Measurements from ENCODE around the gene HAVCR2.
A peak's percentile ranks its signal among the peaks of the same experiment; 100 is the strongest.
"Not testable (repeated sequence)": the region's sequence is repeated elsewhere in the genome, so short reads cannot be mapped to it uniquely, and the experiment has no call there.

The HAVCR2 gene

DNA sequence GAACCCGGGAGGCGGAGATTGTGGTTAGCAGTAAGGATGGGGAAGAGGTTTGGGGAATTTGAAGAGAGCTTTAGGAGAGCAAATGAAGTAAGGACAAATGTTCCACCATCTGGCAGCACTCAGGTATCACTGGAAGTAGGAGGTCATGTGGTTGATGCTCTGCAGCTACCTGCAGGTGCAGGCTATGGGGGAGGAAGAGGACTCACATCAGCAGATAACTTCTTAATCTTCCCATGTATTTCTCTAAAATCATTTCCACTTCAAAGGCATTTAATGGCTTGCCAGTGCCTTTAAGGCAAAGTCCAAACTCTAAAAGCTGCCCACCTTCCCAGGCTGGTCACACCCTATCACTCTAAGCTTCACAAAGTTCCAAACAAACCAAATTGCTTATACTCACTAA lies 41.8 kb downstream of the HAVCR2 start:
- no peaks in the 10 kb centered on the region for H3K9me3 ChIP-seq (ENCODE audit: control insufficient read depth in 1 of 2, low read length in 2 of 2)
- H3K27me3 ChIP-seq (ENCODE audit: control insufficient read depth in 1 of 2, insufficient read depth in 2 of 2, low read length in 2 of 2), result no peaks in the 10 kb centered on the region
- H3K9ac ChIP-seq (ENCODE audit: low read depth in 1 of 2, low read length in 2 of 2), result no peak overlapping the region
- no peaks in the 10 kb centered on the region for H3K36me3 ChIP-seq (ENCODE audit: control insufficient read depth in 1 of 2, insufficient read depth in 2 of 2, low read length in 2 of 2)
- H3K27ac ChIP-seq (ENCODE audit: low read depth, low read length), result no peak overlapping the region
- H3K4me3 ChIP-seq (ENCODE audit: low read depth in 1 of 2, low read length in 2 of 2), result no peak overlapping the region
- H3K4me1 ChIP-seq (ENCODE audit: control insufficient read depth in 1 of 2, insufficient read depth in 2 of 2, low read length in 2 of 2), result no peaks in the 10 kb centered on the region

GRCh38 chr5:157066080-157066479 lies 42.8 kb downstream of the HAVCR2 start:
- Histone ChIP-seq H3K27ac (ENCODE audit: low read depth, low read length) (no peak overlapping the region), H3K27me3 (ENCODE audit: control insufficient read depth in 1 of 2, insufficient read depth in 2 of 2, low read length in 2 of 2) (no peaks in the 10 kb centered on the region), H3K9ac (ENCODE audit: low read depth in 1 of 2, low read length in 2 of 2) (no peak overlapping the region), H3K4me1 (ENCODE audit: control insufficient read depth in 1 of 2, insufficient read depth in 2 of 2, low read length in 2 of 2) (no peaks in the 10 kb centered on the region), H3K36me3 (ENCODE audit: control insufficient read depth in 1 of 2, insufficient read depth in 2 of 2, low read length in 2 of 2) (no peaks in the 10 kb centered on the region), H3K4me3 (ENCODE audit: low read depth in 1 of 2, low read length in 2 of 2) (no peak overlapping the region), H3K9me3 (ENCODE audit: control insufficient read depth in 1 of 2, low read length in 2 of 2) (no peaks in the 10 kb centered on the region)

- no peak overlapping the region for H3K9ac ChIP-seq (ENCODE audit: low read depth in 1 of 2, low read length in 2 of 2)
- no peaks in the 10 kb centered on the region for H3K9me3 ChIP-seq (ENCODE audit: control insufficient read depth in 1 of 2, low read length in 2 of 2)
- H3K27me3 ChIP-seq (ENCODE audit: control insufficient read depth in 1 of 2, insufficient read depth in 2 of 2, low read length in 2 of 2), result no peaks in the 10 kb centered on the region
- H3K27ac ChIP-seq (ENCODE audit: low read depth, low read length), result no peak overlapping the region
- H3K4me1 ChIP-seq (ENCODE audit: control insufficient read depth in 1 of 2, insufficient read depth in 2 of 2, low read length in 2 of 2), result peaks cover 0 to 2% of the 10 kb centered on the region in 2 donors
- H3K4me3 ChIP-seq (ENCODE audit: low read depth in 1 of 2, low read length in 2 of 2), result no peak overlapping the region
- H3K36me3 ChIP-seq (ENCODE audit: control insufficient read depth in 1 of 2, insufficient read depth in 2 of 2, low read length in 2 of 2), result no peaks in the 10 kb centered on the region
Observed at GRCh38 chr5:157063776-157064430, 44.9 kb downstream of the HAVCR2 start.

DNA sequence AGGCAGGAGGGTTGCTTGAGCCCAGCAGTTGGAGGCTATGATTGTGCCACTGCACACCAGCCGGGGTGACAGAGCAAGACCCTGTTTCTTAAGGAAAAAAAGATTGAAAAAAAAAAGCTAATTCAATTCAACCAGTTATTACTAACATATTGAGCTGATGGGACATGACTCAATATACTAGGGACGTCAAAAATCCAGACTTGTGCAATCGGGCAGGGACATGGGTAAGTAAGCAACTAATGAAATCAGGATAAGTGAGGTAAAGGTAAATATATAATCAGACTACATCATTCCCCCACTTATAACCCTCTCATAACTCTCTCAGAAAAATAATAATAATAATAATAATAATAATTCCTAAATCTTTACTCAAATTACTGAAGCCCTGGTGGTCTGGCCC lies 49.0 kb downstream of the HAVCR2 start:
- Histone ChIP-seq H3K9me3 (ENCODE audit: control insufficient read depth in 1 of 2, low read length in 2 of 2) (no peaks in the 10 kb centered on the region), H3K4me1 (ENCODE audit: control insufficient read depth in 1 of 2, insufficient read depth in 2 of 2, low read length in 2 of 2) (peaks cover 0 to 4% of the 10 kb centered on the region in 2 donors), H3K36me3 (ENCODE audit: control insufficient read depth in 1 of 2, insufficient read depth in 2 of 2, low read length in 2 of 2) (no peaks in the 10 kb centered on the region), H3K27me3 (ENCODE audit: control insufficient read depth in 1 of 2, insufficient read depth in 2 of 2, low read length in 2 of 2) (no peaks in the 10 kb centered on the region), H3K27ac (ENCODE audit: low read depth, low read length) (no peak overlapping the region), H3K4me3 (ENCODE audit: low read depth in 1 of 2, low read length in 2 of 2) (no peak overlapping the region), H3K9ac (ENCODE audit: low read depth in 1 of 2, low read length in 2 of 2) (no peak overlapping the region)

DNA sequence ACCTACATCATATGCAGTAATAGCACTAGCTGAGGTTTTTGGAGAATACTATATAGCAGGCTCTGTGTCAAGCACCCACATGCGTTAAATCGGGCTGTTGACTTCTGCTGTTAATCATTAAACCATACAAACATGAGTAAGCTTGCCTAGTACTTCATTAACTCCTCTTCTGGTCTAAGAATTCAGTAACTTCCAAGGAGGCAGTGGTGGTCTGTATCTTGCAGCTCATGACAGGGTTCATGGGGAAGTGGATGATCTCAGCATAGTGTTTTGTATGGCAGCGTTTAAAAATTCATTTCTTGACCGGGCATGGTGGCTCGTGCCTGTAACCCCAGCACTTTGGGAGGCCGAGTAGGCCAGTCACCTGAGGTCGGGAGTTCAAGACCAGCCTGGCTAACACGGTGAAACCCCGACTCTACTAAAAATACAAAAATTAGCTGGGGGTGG lies 49.7 kb downstream of the HAVCR2 start, which contains the start of gene HAVCR1:
Gene HAVCR1, minus strand, starts transcription at position 24 of the 447 bp plus-strand sequence. CDS start 1,173 bp downstream, outside the sequence.
- peak within 1 kb of the TSS; percentile 25 for H3K27ac ChIP-seq (ENCODE audit: low read depth, low read length)
- H3K4me1 ChIP-seq (ENCODE audit: control insufficient read depth in 1 of 2, insufficient read depth in 2 of 2, low read length in 2 of 2), result peaks cover 0 to 4% of the 10 kb centered on the region in 2 donors
- no peak within 1 kb of the TSS for H3K4me3 ChIP-seq (ENCODE audit: low read depth in 1 of 2, low read length in 2 of 2)
- H3K9ac ChIP-seq (ENCODE audit: low read depth in 1 of 2, low read length in 2 of 2), result no peak within 1 kb of the TSS
- H3K9me3 ChIP-seq (ENCODE audit: control insufficient read depth in 1 of 2, low read length in 2 of 2), result no peaks in the 10 kb centered on the region
- H3K36me3 ChIP-seq (ENCODE audit: control insufficient read depth in 1 of 2, insufficient read depth in 2 of 2, low read length in 2 of 2), result no peaks in the 10 kb centered on the region
- no peaks in the 10 kb centered on the region for H3K27me3 ChIP-seq (ENCODE audit: control insufficient read depth in 1 of 2, insufficient read depth in 2 of 2, low read length in 2 of 2)

- Histone ChIP-seq H3K9ac (ENCODE audit: low read depth in 1 of 2, low read length in 2 of 2) (no peak overlapping the region), H3K27me3 (ENCODE audit: control insufficient read depth in 1 of 2, insufficient read depth in 2 of 2, low read length in 2 of 2) (no peaks in the 10 kb centered on the region), H3K36me3 (ENCODE audit: control insufficient read depth in 1 of 2, insufficient read depth in 2 of 2, low read length in 2 of 2) (no peaks in the 10 kb centered on the region), H3K9me3 (ENCODE audit: control insufficient read depth in 1 of 2, low read length in 2 of 2) (no peaks in the 10 kb centered on the region), H3K27ac (ENCODE audit: low read depth, low read length) (no peak overlapping the region), H3K4me1 (ENCODE audit: control insufficient read depth in 1 of 2, insufficient read depth in 2 of 2, low read length in 2 of 2) (peaks cover 0 to 4% of the 10 kb centered on the region in 2 donors), H3K4me3 (ENCODE audit: low read depth in 1 of 2, low read length in 2 of 2) (no peak overlapping the region)
Observed at GRCh38 chr5:157057459-157058370, 51.1 kb downstream of the HAVCR2 start.

- H3K27ac ChIP-seq (ENCODE audit: low read depth, low read length); H3K27me3 ChIP-seq (ENCODE audit: control insufficient read depth in 1 of 2, insufficient read depth in 2 of 2, low read length in 2 of 2); H3K9me3 ChIP-seq (ENCODE audit: control insufficient read depth in 1 of 2, low read length in 2 of 2); H3K36me3 ChIP-seq (ENCODE audit: control insufficient read depth in 1 of 2, insufficient read depth in 2 of 2, low read length in 2 of 2); H3K9ac ChIP-seq (ENCODE audit: low read depth in 1 of 2, low read length in 2 of 2); H3K4me1 ChIP-seq (ENCODE audit: control insufficient read depth in 1 of 2, insufficient read depth in 2 of 2, low read length in 2 of 2); H3K4me3 ChIP-seq (ENCODE audit: low read depth in 1 of 2, low read length in 2 of 2): not testable (repeated sequence)
Observed at GRCh38 chr5:157056848-157057247, 52.0 kb downstream of the HAVCR2 start.

DNA sequence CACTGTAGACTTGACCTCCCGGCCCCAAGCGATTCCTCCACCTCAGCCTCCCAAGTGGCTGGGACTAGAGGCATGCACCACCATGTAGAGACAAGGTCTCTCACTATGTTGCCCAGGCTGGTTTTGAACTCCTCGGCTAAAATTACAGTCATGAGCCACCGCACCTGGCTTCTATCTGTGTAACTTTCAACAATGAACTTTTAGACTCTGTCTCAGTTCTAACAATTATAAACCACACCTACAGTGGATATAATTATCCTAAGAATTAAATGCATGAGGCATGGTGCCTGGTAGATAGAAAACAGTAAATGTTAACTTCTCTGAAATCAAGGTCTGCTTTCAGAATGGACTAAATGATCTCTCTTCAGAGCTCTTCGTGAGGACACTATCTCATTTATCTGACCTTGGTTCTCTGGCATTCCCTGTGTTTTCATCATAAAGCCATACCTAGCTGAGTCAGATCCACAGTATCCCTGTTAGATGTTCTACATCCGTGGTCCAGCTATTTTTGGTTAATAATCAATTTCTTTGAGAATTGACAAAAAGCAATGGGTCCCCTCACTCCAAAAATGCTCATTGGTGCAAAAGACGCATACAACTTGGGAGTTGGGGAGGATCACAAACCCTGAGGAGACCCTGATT lies 57.1 kb downstream of the HAVCR2 start:
- Histone ChIP-seq H3K36me3 (ENCODE audit: control insufficient read depth in 1 of 2, insufficient read depth in 2 of 2, low read length in 2 of 2) (no peaks in the 10 kb centered on the region), H3K27me3 (ENCODE audit: control insufficient read depth in 1 of 2, insufficient read depth in 2 of 2, low read length in 2 of 2) (no peaks in the 10 kb centered on the region), H3K9me3 (ENCODE audit: control insufficient read depth in 1 of 2, low read length in 2 of 2) (no peaks in the 10 kb centered on the region), H3K4me3 (ENCODE audit: low read depth in 1 of 2, low read length in 2 of 2) (no peak overlapping the region), H3K4me1 (ENCODE audit: control insufficient read depth in 1 of 2, insufficient read depth in 2 of 2, low read length in 2 of 2) (no peaks in the 10 kb centered on the region), H3K27ac (ENCODE audit: low read depth, low read length) (no peak overlapping the region), H3K9ac (ENCODE audit: low read depth in 1 of 2, low read length in 2 of 2) (no peak overlapping the region)

GRCh38 chr5:157050050-157050449 lies 58.8 kb downstream of the HAVCR2 start:
- Histone ChIP-seq H3K9me3 (ENCODE audit: control insufficient read depth in 1 of 2, low read length in 2 of 2) (no peaks in the 10 kb centered on the region), H3K36me3 (ENCODE audit: control insufficient read depth in 1 of 2, insufficient read depth in 2 of 2, low read length in 2 of 2) (no peaks in the 10 kb centered on the region), H3K27ac (ENCODE audit: low read depth, low read length) (no peak overlapping the region), H3K4me1 (ENCODE audit: control insufficient read depth in 1 of 2, insufficient read depth in 2 of 2, low read length in 2 of 2) (no peaks in the 10 kb centered on the region), H3K27me3 (ENCODE audit: control insufficient read depth in 1 of 2, insufficient read depth in 2 of 2, low read length in 2 of 2) (no peaks in the 10 kb centered on the region), H3K9ac (ENCODE audit: low read depth in 1 of 2, low read length in 2 of 2) (no peak overlapping the region), H3K4me3 (ENCODE audit: low read depth in 1 of 2, low read length in 2 of 2) (no peak overlapping the region)

GRCh38 chr5:157049605-157050004 lies 59.2 kb downstream of the HAVCR2 start:
- Histone ChIP-seq H3K27me3 (ENCODE audit: control insufficient read depth in 1 of 2, insufficient read depth in 2 of 2, low read length in 2 of 2) (no peaks in the 10 kb centered on the region), H3K4me3 (ENCODE audit: low read depth in 1 of 2, low read length in 2 of 2) (no peak overlapping the region), H3K27ac (ENCODE audit: low read depth, low read length) (no peak overlapping the region), H3K4me1 (ENCODE audit: control insufficient read depth in 1 of 2, insufficient read depth in 2 of 2, low read length in 2 of 2) (no peaks in the 10 kb centered on the region), H3K36me3 (ENCODE audit: control insufficient read depth in 1 of 2, insufficient read depth in 2 of 2, low read length in 2 of 2) (no peaks in the 10 kb centered on the region), H3K9ac (ENCODE audit: low read depth in 1 of 2, low read length in 2 of 2) (no peak overlapping the region), H3K9me3 (ENCODE audit: control insufficient read depth in 1 of 2, low read length in 2 of 2) (no peaks in the 10 kb centered on the region)
